ENCODE measurements around the gene SLC9A8. TPM values are rescaled to one million over a fixed set of nuclear protein-coding genes. Genes with fewer than 3 reads are reported as not detected.

The SLC9A8 gene
- polyA plus RNA-seq, 1 donor from 2014 or later: 6.7 TPM

- Histone ChIP-seq H3K79me2 (replicated peaks; ENCODE audit: insufficient read depth, low read length) (no peaks in the 10 kb centered on the region), H3K27me3 (ENCODE audit: insufficient read depth, low read depth, low read length) (no peaks in the 10 kb centered on the region), H3K4me3 (ENCODE audit: low read length) (no peak overlapping the region), H3K9me2 (ENCODE audit: insufficient read depth, low read length) (no peaks in the 10 kb centered on the region), H4K20me1 (ENCODE audit: insufficient read depth) (no peaks in the 10 kb centered on the region), H2AFZ (ENCODE audit: low read depth, low read length) (no peak overlapping the region), H3F3A (ENCODE audit: insufficient read depth, low read length, poor library complexity, severe bottlenecking) (no peaks in the 10 kb centered on the region), H3K36me3 (ENCODE audit: insufficient read depth, low read length) (no peaks in the 10 kb centered on the region), H3K27ac (ENCODE audit: low read length) (no peak overlapping the region), H3K9me3 (ENCODE audit: low read length) (no peaks in the 10 kb centered on the region), H3K4me2 (ENCODE audit: low read length) (no peak overlapping the region), H3K9ac (ENCODE audit: low read length) (no peak overlapping the region)
- TF ChIP-seq MXI1 (conservative IDR thresholded peaks at IDR 0.05; ENCODE audit: poor library complexity, severe bottlenecking) (no peak), CTCF (IDR thresholded peaks at IDR 0.05; ENCODE audit: poor library complexity, severe bottlenecking) (no peak), SMC3 (conservative IDR thresholded peaks at IDR 0.05; ENCODE audit: poor library complexity) (no peak), REST (IDR thresholded peaks at IDR 0.05; ENCODE audit: borderline replicate concordance) (no peak), POLR2AphosphoS5 (IDR thresholded peaks at IDR 0.05) (no peak), RAD21 (conservative IDR thresholded peaks at IDR 0.05) (no peak), TAF1 (IDR thresholded peaks at IDR 0.05; ENCODE audit: low read depth) (no peak), EP300 (conservative IDR thresholded peaks at IDR 0.05; ENCODE audit: poor library complexity, severe bottlenecking) (no peak), EZH2 (IDR thresholded peaks at IDR 0.05; ENCODE audit: borderline replicate concordance, insufficient read depth, low read length, poor library complexity, severe bottlenecking) (no peak)
These were observed 51.0 kb downstream of the SLC9A8 start for GRCh38 chr20:49863666-49864065.

- Histone ChIP-seq H3K4me3 (ENCODE audit: low read length) (no peak overlapping the region), H3K27me3 (ENCODE audit: insufficient read depth, low read depth, low read length) (no peaks in the 10 kb centered on the region), H3F3A (ENCODE audit: insufficient read depth, low read length, poor library complexity, severe bottlenecking) (no peaks in the 10 kb centered on the region), H3K79me2 (replicated peaks; ENCODE audit: insufficient read depth, low read length) (no peaks in the 10 kb centered on the region), H3K9me3 (ENCODE audit: low read length) (no peaks in the 10 kb centered on the region), H3K4me2 (ENCODE audit: low read length) (no peak overlapping the region), H3K9ac (ENCODE audit: low read length) (no peak overlapping the region), H3K27ac (ENCODE audit: low read length) (no peak overlapping the region), H2AFZ (ENCODE audit: low read depth, low read length) (no peak overlapping the region), H3K36me3 (ENCODE audit: insufficient read depth, low read length) (no peaks in the 10 kb centered on the region), H3K9me2 (ENCODE audit: insufficient read depth, low read length) (no peaks in the 10 kb centered on the region), H4K20me1 (ENCODE audit: insufficient read depth) (no peaks in the 10 kb centered on the region)
- no peak for TF ChIP-seq SMC3 (conservative IDR thresholded peaks at IDR 0.05; ENCODE audit: poor library complexity)
- no peak for TF ChIP-seq RAD21 (conservative IDR thresholded peaks at IDR 0.05)
- TF ChIP-seq MXI1 (conservative IDR thresholded peaks at IDR 0.05; ENCODE audit: poor library complexity, severe bottlenecking): no peak
- TF ChIP-seq TAF1 (IDR thresholded peaks at IDR 0.05; ENCODE audit: low read depth): no peak
- TF ChIP-seq POLR2AphosphoS5 (IDR thresholded peaks at IDR 0.05): no peak
- no peak for TF ChIP-seq EZH2 (IDR thresholded peaks at IDR 0.05; ENCODE audit: borderline replicate concordance, insufficient read depth, low read length, poor library complexity, severe bottlenecking)
- no peak for TF ChIP-seq CTCF (IDR thresholded peaks at IDR 0.05; ENCODE audit: poor library complexity, severe bottlenecking)
- no peak for TF ChIP-seq EP300 (conservative IDR thresholded peaks at IDR 0.05; ENCODE audit: poor library complexity, severe bottlenecking)
- TF ChIP-seq REST (IDR thresholded peaks at IDR 0.05; ENCODE audit: borderline replicate concordance): no peak
These were observed 52.9 kb downstream of the SLC9A8 start for GRCh38 chr20:49865559-49865958.

Data from neural cell (in vitro differentiated cells).